Activated naive CD4-positive, alpha-beta T cell treated with anti-CD3 and anti-CD28 coated beads, Interleukin-2, amount 50 U/mL, for 72 hours (primary cell): ENCODE measurements around the gene DHX36. TPM values are rescaled to one million over a fixed set of nuclear protein-coding genes. Genes with fewer than 3 reads are reported as not detected.

Source experiments
- ATAC-seq, 2 donors: fragments of 150-1000 bp; cut with Tn5 transposase; 2 replicates each; pipeline ENCODE4 v1.10.0; 2021; ENCODE audit warnings: mild to moderate bottlenecking in 2 of 2, moderate library complexity in 2 of 2
- DNase-seq, 2 donors: peaks; one replicate each; pipeline ENCODE4 v3.0.0; 2021 to 2022; ENCODE audit warnings: low spot score in 2 of 2
- H3K27ac Mint-ChIP-seq, 2 donors: one replicate each; pipeline ENCODE4 v1.8.0; 2022; ENCODE audit warnings: mild to moderate bottlenecking in 2 of 2, mixed read lengths in 2 of 2
- H3K36me3 Mint-ChIP-seq, 2 donors: one replicate each; pipeline ENCODE4 v1.8.0; 2022; ENCODE audit warnings: mixed read lengths in 2 of 2
- H3K9me3 Mint-ChIP-seq, 2 donors: one replicate each; pipeline ENCODE4 v1.8.0; 2022; ENCODE audit warnings: mixed read lengths in 2 of 2
- total RNA-seq, 2 donors: library from RNA; stranded (reverse); gene quantifications; one replicate each; pipeline ENCODE4 v1.2.3, GENCODE V29; 2022

DHX36 gene
- total RNA-seq, 2 donors from 2014 or later = 67.3 to 85.5 TPM

- Mint-ChIP-seq H3K27ac (peak overlapping the region; percentile 14 to 84), H3K36me3 (peaks cover 0 to 44% of the 10 kb centered on the region in 2 donors)
These were observed 16.9 kb downstream of the DHX36 start for GRCh38 chr3:154307363-154307762.

GRCh38 chr3:154304936-154305335, 19.4 kb downstream of the DHX36 start:
- Mint-ChIP-seq H3K36me3 (peaks cover 0 to 60% of the 10 kb centered on the region in 2 donors), H3K27ac (peak overlapping the region in 1 of 2 donors; percentile 92), H3K9me3 (no peaks in the 10 kb centered on the region)
- ATAC-seq (no peak), DNase-seq (no peak)

More at GRCh38 chr3:154307363-154307762, 16.9 kb downstream of the DHX36 start:
- H3K9me3 Mint-ChIP-seq = no peaks in the 10 kb centered on the region
- peak in 1 of 2 donors; percentile 31 for ATAC-seq
- no peak for DNase-seq

GRCh38 chr3:154304116-154304786, 20.0 kb downstream of the DHX36 start:
- Mint-ChIP-seq H3K9me3 (no peaks in the 10 kb centered on the region), H3K27ac (no peak overlapping the region), H3K36me3 (peaks cover 0 to 54% of the 10 kb centered on the region in 2 donors)
- DNase-seq (no peak), ATAC-seq (no peak)

GRCh38 chr3:154301561-154301960, 22.7 kb downstream of the DHX36 start:
- peaks cover 4 to 45% of the 10 kb centered on the region in 2 donors for H3K36me3 Mint-ChIP-seq
- DNase-seq (no peak), ATAC-seq (no peak)
- H3K27ac Mint-ChIP-seq = peak overlapping the region in 1 of 2 donors; percentile 16
- H3K9me3 Mint-ChIP-seq = no peaks in the 10 kb centered on the region

- ATAC-seq = no peak
- Mint-ChIP-seq H3K27ac (no peak overlapping the region), H3K36me3 (peaks cover 11 to 28% of the 10 kb centered on the region in 2 donors), H3K9me3 (no peaks in the 10 kb centered on the region)
- no peak for DNase-seq
These were observed 30.3 kb downstream of the DHX36 start for GRCh38 chr3:154294016-154294415.

- Mint-ChIP-seq H3K27ac (no peak overlapping the region), H3K9me3 (no peaks in the 10 kb centered on the region), H3K36me3 (peaks cover 8 to 29% of the 10 kb centered on the region in 2 donors)
- no peak for DNase-seq
- no peak for ATAC-seq
These were observed 34.1 kb downstream of the DHX36 start for GRCh38 chr3:154290187-154290586.

GRCh38 chr3:154285221-154285620, 39.1 kb downstream of the DHX36 start:
- Mint-ChIP-seq H3K36me3 (peaks cover 20 to 27% of the 10 kb centered on the region in 2 donors), H3K27ac (no peak overlapping the region), H3K9me3 (no peaks in the 10 kb centered on the region)
- DNase-seq (no peak), ATAC-seq (no peak)

- Mint-ChIP-seq H3K27ac (peak overlapping the region in 1 of 2 donors; percentile 77), H3K36me3 (peaks cover 19 to 37% of the 10 kb centered on the region in 2 donors), H3K9me3 (no peaks in the 10 kb centered on the region)
- no peak for ATAC-seq
- DNase-seq = no peak
These were observed 44.1 kb downstream of the DHX36 start for GRCh38 chr3:154280161-154280560.

- Mint-ChIP-seq H3K36me3 (peaks cover 17 to 45% of the 10 kb centered on the region in 2 donors), H3K27ac (peak overlapping the region in 1 of 2 donors; percentile 29), H3K9me3 (peaks cover 0 to 4% of the 10 kb centered on the region in 2 donors)
- DNase-seq = no peak
- ATAC-seq = no peak
These were observed 48.3 kb downstream of the DHX36 start for GRCh38 chr3:154275965-154276364.

- Mint-ChIP-seq H3K27ac (peak overlapping the region in 1 of 2 donors; percentile 17), H3K36me3 (peaks cover 18 to 47% of the 10 kb centered on the region in 2 donors), H3K9me3 (peaks cover 0 to 4% of the 10 kb centered on the region in 2 donors)
- DNase-seq (no peak), ATAC-seq (no peak)
These were observed 49.0 kb downstream of the DHX36 start for GRCh38 chr3:154275292-154275691.

- no peak overlapping the region for H3K27ac Mint-ChIP-seq
- ATAC-seq (no peak), DNase-seq (no peak)
- H3K9me3 Mint-ChIP-seq = peaks cover 0 to 4% of the 10 kb centered on the region in 2 donors
- H3K36me3 Mint-ChIP-seq = peaks cover 18 to 52% of the 10 kb centered on the region in 2 donors
These were observed 49.9 kb downstream of the DHX36 start for GRCh38 chr3:154274348-154274747.

- Mint-ChIP-seq H3K27ac (no peak overlapping the region), H3K36me3 (peaks cover 22 to 62% of the 10 kb centered on the region in 2 donors), H3K9me3 (peaks cover 4% of the 10 kb centered on the region in 2 donors)
- no peak for DNase-seq
- no peak for ATAC-seq
These were observed 50.9 kb downstream of the DHX36 start for GRCh38 chr3:154273381-154273780.

GRCh38 chr3:154254527-154254926, 69.8 kb downstream of the DHX36 start:
- H3K36me3 Mint-ChIP-seq = peaks cover 11 to 29% of the 10 kb centered on the region in 2 donors
- no peaks in the 10 kb centered on the region for H3K9me3 Mint-ChIP-seq
- H3K27ac Mint-ChIP-seq = peak overlapping the region in 1 of 2 donors; percentile 27
- no peak for DNase-seq
- ATAC-seq = no peak

GRCh38 chr3:154252759-154253638, 71.3 kb downstream of the DHX36 start:
- no peaks in the 10 kb centered on the region for H3K9me3 Mint-ChIP-seq
- H3K27ac Mint-ChIP-seq = peak overlapping the region in 1 of 2 donors; percentile 38
- peaks cover 6 to 18% of the 10 kb centered on the region in 2 donors for H3K36me3 Mint-ChIP-seq
- peak in 1 of 2 donors; percentile 81 for ATAC-seq
- DNase-seq = peak in 1 of 2 donors; percentile 72

GRCh38 chr3:154251610-154252009, 72.7 kb downstream of the DHX36 start:
- H3K36me3 Mint-ChIP-seq = peaks cover 13 to 19% of the 10 kb centered on the region in 2 donors
- DNase-seq = no peak
- no peak for ATAC-seq
- no peak overlapping the region for H3K27ac Mint-ChIP-seq
- peaks cover 0 to 4% of the 10 kb centered on the region in 2 donors for H3K9me3 Mint-ChIP-seq

GRCh38 chr3:154250291-154250690, 74.0 kb downstream of the DHX36 start:
- ATAC-seq = no peak
- DNase-seq = no peak
- Mint-ChIP-seq H3K36me3 (peaks cover 17 to 19% of the 10 kb centered on the region in 2 donors), H3K9me3 (peaks cover 4 to 5% of the 10 kb centered on the region in 2 donors), H3K27ac (no peak overlapping the region)

GRCh38 chr3:154247806-154248415, 76.4 kb downstream of the DHX36 start:
- H3K9me3 Mint-ChIP-seq = peaks cover 4 to 5% of the 10 kb centered on the region in 2 donors
- H3K27ac Mint-ChIP-seq = no peak overlapping the region
- ATAC-seq (no peak), DNase-seq (no peak)
- peaks cover 17 to 18% of the 10 kb centered on the region in 2 donors for H3K36me3 Mint-ChIP-seq
